ENCODE measurements around the gene STK17B.

Gene STK17B

DNA sequence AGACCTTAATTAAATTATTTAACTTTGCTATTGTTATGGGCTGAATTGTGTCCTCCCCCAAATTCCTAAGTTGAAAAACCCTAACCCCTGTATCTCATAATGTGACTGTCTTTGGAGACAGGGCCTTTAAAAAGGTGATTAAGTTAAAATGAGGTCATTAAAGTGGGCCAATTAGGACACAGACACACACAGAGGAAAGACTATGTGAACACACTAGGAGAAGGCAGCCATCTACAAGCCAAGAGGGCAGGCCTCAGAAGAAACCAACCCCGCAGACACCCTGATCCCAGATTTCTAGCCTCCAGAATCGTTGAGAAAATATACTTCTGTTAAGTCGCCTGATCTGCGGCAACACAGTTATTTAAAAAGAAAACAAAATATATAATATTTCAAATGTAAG lies 6.4 kb downstream of the STK17B start:
- no peak for DNase-seq (ENCODE audit: low read depth, low spot score)
- no peak overlapping the region for H3K4me3 ChIP-seq (ENCODE audit: low read length)

- H3K4me3 ChIP-seq (ENCODE audit: low read length) = no peak overlapping the region
- DNase-seq (ENCODE audit: low read depth, low spot score) = no peak
Measured at GRCh38 chr2:196163285-196163684, 8.1 kb downstream of the STK17B start.

DNA sequence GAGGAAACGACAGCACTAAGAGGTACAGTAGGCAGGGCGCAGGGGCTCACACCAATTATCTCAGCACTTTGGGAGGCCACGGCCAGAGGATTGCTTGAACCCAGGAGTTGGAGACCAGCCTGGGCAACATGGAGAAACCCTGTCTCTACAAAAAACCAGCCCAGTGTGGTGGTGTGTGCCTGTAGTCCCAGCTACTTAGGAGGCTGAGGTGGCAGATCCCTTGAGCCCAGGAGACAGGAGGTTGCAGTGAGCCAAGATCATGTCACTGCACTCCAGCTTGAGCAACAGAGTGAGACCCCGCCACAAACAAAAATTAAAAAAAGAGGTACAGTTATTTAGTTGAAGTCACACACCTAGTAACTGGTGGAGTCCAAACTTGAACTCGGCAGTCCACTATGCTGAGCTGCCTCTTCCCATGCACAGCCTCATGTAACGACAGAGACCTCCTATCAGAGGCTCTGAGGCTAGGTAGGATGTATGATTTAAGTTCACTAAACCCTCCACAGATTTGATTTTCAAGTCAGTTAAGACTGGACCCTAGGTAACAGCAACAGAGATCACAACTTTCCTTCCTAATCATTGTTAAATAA lies 8.7 kb downstream of the STK17B start:
- no peak overlapping the region for H3K4me3 ChIP-seq (ENCODE audit: low read length)
- DNase-seq (ENCODE audit: low read depth, low spot score) = no peak

GRCh38 chr2:196160946-196161345 lies 10.4 kb downstream of the STK17B start:
- no peak for DNase-seq (ENCODE audit: low read depth, low spot score)

DNA sequence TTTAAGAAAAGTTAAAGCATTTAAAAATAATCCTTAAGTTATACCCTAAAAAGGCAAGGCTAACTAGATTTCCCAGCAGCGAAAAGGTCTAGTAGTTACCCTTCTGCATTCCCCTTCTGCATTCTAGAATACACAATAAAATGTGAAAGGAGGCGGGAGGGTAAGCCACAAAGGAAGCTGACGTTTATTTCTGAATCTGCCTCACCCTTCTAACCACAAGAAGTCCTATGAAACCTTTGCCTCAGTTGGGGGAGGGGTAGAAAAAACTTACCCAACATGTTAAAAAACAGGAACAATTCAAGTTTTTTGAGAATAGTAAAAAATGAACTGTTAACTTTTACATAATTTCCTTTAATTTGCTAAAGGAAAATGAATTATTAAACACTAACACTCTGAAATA lies 11.3 kb downstream of the STK17B start:
- peak; percentile 92 for DNase-seq (ENCODE audit: low read depth, low spot score)
- H3K4me3 ChIP-seq (ENCODE audit: low read length) = no peak overlapping the region

More at GRCh38 chr2:196160946-196161345, 10.4 kb downstream of the STK17B start:
- H3K4me3 ChIP-seq (ENCODE audit: low read length) = no peak overlapping the region

- H3K4me3 ChIP-seq (ENCODE audit: low read length) = no peak overlapping the region
- DNase-seq (ENCODE audit: low read depth, low spot score) = no peak
Measured at GRCh38 chr2:196159221-196159892, 12.0 kb downstream of the STK17B start.

- DNase-seq (ENCODE audit: low read depth, low spot score) = no peak
- no peak overlapping the region for H3K4me3 ChIP-seq (ENCODE audit: low read length)
Measured at GRCh38 chr2:196155575-196155974, 15.8 kb downstream of the STK17B start.

- no peak for DNase-seq (ENCODE audit: low read depth, low spot score)
- H3K4me3 ChIP-seq (ENCODE audit: low read length) = no peak overlapping the region
Measured at GRCh38 chr2:196153480-196153879, 17.9 kb downstream of the STK17B start.

DNA sequence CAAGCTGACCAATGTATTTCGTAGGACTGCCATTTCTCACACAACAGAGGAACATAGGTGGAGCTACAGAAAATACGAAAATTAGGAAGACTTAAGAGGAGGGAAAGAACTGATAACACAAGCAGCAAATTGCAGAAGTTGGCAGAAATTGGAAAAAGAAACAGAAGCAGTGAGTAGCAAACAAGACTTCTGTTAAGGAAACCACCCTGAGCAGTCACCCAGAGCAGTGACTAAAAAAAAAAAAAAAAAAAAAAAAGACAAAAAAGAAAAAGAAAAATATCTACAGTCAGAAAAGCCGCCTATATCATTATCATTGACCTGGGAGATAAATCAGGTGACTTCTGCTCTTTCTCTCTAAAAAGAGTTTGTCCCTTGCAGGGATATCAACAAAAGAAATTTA lies 21.4 kb downstream of the STK17B start:
- DNase-seq (ENCODE audit: low read depth, low spot score) = no peak
- H3K4me3 ChIP-seq (ENCODE audit: low read length) = no peak overlapping the region

DNA sequence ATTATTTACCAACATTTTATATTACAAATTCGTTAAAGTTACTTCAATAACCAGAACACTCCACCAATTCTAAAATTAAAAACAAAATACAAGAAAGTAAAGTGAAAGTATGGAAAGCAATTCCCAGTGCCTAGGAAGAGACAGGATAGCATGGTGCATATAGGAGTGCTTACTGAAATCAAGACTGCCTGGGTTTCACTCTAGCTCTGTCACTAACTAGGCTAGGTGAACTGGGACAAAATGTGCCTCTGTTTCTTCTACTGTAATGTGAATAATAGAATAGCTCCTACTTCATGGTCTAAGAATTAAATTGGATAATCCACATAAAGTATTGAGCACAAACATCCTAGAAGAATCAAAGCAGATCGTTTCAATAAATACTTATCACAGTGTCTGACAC lies 22.6 kb downstream of the STK17B start:
- no peak for DNase-seq (ENCODE audit: low read depth, low spot score)
- no peak overlapping the region for H3K4me3 ChIP-seq (ENCODE audit: low read length)

DNA sequence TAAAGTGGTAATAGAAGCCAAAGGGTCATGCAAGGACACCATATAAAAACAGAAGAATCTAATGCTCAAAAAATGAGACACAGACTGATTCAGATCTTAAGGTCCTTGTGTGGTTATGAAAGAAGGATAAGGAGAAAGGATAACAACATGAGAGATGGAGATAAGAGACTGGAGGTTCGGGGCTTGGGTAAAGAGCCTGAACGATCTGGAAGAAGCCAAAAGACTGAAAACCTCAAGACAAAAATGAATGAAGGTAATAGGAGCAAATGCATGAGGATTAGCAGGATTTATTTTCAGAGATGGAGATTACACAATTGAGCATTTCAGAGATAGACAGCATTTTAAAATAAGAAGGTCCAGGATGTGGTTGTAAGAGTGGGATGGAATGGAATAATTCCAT lies 26.1 kb downstream of the STK17B start:
- no peak overlapping the region for H3K4me3 ChIP-seq (ENCODE audit: low read length)
- DNase-seq (ENCODE audit: low read depth, low spot score) = no peak

DNA sequence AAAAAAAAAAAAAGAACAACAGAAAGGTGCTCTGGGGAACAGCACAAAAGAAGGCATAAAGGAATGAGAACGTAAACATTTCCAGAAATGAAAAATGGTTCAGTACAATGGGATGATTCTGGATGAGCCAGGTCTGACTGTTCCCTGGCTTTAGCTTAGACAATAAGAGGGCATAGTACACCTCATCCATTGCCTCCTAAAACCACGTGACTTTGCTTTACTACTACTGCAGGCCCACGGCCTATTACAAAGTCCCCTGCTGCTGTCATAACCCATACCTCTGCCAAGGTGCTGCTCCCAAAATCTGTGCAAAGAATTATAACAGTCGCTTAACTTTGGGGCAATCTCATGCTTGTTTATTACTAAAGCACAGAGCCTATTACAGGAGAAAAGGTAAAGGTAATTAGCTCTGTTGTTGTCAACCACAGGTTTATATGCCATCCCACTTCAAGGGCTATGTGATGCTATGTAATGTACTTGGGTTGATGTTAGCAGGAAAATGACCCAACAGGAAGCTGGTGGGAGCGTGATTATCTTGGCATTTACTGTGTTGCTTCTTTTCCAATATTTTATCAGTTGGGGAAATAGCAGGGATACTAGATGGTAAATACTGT lies 26.8 kb downstream of the STK17B start:
- DNase-seq (ENCODE audit: low read depth, low spot score) = no peak
- no peak overlapping the region for H3K4me3 ChIP-seq (ENCODE audit: low read length)

GRCh38 chr2:196143730-196144131 lies 27.6 kb downstream of the STK17B start:
- H3K4me3 ChIP-seq (ENCODE audit: low read length) = no peak overlapping the region
- DNase-seq (ENCODE audit: low read depth, low spot score) = no peak

DNA sequence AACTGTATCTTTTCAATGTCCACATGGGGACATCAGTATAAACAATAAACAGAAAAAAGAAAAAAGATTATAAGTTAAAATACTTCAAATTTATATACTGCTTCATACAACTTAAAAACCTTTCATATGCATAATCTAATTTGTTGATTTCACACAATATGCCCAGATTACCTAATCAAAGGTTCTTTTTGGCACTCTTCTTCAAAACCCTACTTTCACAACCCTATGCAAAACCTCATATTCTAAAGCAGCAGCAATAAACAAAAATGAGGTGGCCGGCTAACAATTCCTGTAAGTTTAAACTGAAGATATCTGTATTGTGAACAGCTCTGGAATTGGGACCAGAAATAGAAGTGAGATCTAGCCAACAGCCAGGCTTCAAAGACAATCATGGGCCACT lies 28.6 kb downstream of the STK17B start:
- DNase-seq (ENCODE audit: low read depth, low spot score) = no peak
- no peak overlapping the region for H3K4me3 ChIP-seq (ENCODE audit: low read length)

DNA sequence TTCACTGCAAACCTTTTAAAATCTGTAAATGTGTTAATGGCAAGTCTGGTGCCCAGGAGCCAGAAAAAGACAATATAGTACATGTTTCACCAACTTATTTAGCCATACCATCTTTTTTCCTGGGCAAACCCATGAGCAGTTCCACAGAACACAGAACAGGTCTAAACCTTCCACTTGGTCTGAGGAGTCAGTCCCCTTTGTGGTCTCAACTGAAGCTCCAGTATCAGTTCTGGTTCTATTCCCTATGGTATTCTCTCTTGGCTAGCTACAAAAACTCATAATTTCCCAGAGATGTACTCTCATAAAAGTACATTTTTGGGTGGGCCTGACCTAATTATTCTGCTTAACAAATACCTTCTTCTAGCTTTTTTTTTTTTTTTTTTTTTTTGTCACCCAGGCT lies 31.2 kb downstream of the STK17B start:
- H3K4me3 ChIP-seq (ENCODE audit: low read length) = no peak overlapping the region
- no peak for DNase-seq (ENCODE audit: low read depth, low spot score)

DNA sequence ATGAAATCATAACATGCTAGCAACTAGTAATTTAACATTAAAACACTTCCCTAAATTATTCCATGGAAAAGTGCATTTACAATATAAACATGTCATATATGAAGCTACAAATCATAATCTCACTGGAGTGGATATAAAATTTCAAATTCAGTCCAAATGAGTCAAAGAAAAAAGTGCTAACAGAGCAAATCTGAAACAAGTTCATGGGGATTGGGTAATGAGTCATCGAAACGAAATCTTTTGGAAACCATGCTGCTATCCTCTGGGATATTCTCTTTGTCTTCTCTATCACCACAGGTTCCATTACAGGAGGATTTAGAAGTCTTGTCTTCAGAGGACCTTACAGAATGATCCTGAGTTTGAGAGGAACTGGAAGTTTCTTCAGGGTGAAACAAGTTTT lies 34.1 kb downstream of the STK17B start:
- no peak for DNase-seq (ENCODE audit: low read depth, low spot score)
- no peak overlapping the region for H3K4me3 ChIP-seq (ENCODE audit: low read length)

DNA sequence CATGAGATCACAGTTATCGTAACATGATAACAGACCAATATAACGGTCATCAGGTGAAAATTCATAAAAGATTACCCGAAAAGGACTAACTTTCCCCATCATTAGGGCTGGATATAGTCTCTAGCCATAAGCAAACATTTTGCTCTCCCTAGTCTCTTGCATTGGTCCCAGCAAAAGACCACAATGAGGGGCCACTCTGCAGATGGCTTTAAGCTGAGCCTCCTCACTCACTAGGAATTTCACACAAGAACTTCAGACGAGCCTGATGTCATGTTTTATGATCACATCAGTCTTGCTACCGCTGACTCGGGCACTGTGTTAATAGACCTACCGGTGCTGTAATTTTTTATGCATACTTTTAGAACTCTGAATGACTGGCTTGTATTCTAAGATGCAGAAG lies 35.2 kb downstream of the STK17B start:
- no peak overlapping the region for H3K4me3 ChIP-seq (ENCODE audit: low read length)
- no peak for DNase-seq (ENCODE audit: low read depth, low spot score)

DNA sequence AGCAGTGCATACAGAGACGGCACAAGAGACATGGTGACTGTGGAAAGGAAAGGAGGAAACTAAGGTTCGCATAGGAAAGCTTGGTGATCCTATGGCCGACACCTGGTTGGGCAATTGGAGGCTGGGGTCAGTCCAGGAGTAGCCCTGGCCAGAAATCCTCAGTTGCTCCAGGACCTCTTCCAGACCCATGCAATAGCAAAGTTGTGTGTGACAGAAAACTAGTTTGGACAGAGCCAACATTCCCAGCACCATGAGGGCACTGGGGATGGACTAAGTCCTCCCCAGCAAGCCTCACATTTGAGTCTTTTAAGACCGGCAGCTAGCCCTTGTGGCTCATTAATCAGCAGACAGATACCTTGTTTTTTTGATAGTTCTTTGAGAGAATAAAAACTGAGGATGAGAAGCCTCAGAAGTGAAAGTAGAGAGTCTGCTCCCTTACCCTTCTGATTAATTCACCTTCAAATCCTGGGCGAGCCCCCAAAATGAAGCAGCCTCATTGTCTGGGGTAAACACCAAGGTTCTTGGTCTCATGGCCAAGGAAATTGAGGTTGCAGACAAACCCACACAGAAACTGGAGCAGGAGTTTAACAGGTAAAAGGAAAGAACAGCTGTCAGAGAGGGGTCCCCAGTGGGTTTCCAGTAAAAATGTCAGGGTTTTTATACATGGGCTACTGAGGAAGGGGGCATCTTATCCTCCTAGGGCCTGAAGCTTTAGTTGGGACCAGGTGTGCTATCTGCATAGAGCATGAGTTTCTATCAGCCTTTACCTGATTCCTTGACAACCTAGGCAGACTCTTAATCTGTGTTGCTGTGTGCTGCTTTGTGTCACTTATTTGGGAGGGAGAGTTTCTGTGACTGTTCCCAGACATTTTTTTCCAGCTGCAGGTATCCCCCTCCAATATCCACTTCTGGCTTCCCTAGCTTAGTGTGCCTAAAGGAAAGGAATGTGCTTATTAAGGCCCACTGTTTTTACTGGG lies 39.1 kb downstream of the STK17B start:
- H3K4me3 ChIP-seq (ENCODE audit: low read length) = no peak overlapping the region
- DNase-seq (ENCODE audit: low read depth, low spot score) = peak; percentile 27

- DNase-seq (ENCODE audit: low read depth, low spot score) = peak; percentile 91
- no peak overlapping the region for H3K4me3 ChIP-seq (ENCODE audit: low read length)
Measured at GRCh38 chr2:196131384-196131937, 39.9 kb downstream of the STK17B start.
